SK-N-SH (cell line): Measurements from ENCODE around the gene OR9Q1.

Experiments used
- CHD2 ChIP-seq: fragments of 150-350 bp; IDR thresholded peaks from 2 replicates; pipeline ENCODE4 v1.6.1; 2018; ENCODE audit warnings: low read length; ENCODE audit not compliant: partially characterized antibody
- EZH2phosphoT487 ChIP-seq: fragments of 200-600 bp; sonication (generic); IDR thresholded peaks from 2 replicates; pipeline ENCODE4 v1.6.1; 2017; ENCODE audit warnings: low read depth, mixed run types, mild to moderate bottlenecking, antibody characterized with exemption, moderate library complexity, borderline replicate concordance
- JUND ChIP-seq: IDR thresholded peaks from 2 replicates; pipeline ENCODE4 v1.4.0; 2012
- POLR2AphosphoS5 ChIP-seq: IDR thresholded peaks from 2 replicates; pipeline ENCODE4 v1.6.1; 2012; ENCODE audit warnings: low read depth, low read length
- SMC3 ChIP-seq: IDR thresholded peaks from 2 replicates; pipeline ENCODE4 v1.6.1; 2012; ENCODE audit warnings: low read depth, low read length, improper control_type of control experiment
- TAF1 ChIP-seq: IDR thresholded peaks from 2 replicates; pipeline ENCODE4 v1.6.1; 2012; ENCODE audit warnings: low read depth, mild to moderate bottlenecking, low read length, moderate library complexity, borderline replicate concordance
- TF ChIP-seq, protein P1 (sequence below): fragments of 200-600 bp; sonication (generic); IDR thresholded peaks from 2 replicates; pipeline ENCODE4 v1.6.1; 2017; ENCODE audit warnings: antibody characterized with exemption, mild to moderate bottlenecking, moderate library complexity

- no peak for TF ChIP-seq EZH2phosphoT487
- TF ChIP-seq POLR2AphosphoS5 = no peak
- no peak for TF ChIP-seq JUND
- TF ChIP-seq, protein P1, sequence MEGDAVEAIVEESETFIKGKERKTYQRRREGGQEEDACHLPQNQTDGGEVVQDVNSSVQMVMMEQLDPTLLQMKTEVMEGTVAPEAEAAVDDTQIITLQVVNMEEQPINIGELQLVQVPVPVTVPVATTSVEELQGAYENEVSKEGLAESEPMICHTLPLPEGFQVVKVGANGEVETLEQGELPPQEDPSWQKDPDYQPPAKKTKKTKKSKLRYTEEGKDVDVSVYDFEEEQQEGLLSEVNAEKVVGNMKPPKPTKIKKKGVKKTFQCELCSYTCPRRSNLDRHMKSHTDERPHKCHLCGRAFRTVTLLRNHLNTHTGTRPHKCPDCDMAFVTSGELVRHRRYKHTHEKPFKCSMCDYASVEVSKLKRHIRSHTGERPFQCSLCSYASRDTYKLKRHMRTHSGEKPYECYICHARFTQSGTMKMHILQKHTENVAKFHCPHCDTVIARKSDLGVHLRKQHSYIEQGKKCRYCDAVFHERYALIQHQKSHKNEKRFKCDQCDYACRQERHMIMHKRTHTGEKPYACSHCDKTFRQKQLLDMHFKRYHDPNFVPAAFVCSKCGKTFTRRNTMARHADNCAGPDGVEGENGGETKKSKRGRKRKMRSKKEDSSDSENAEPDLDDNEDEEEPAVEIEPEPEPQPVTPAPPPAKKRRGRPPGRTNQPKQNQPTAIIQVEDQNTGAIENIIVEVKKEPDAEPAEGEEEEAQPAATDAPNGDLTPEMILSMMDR = no peak
- TF ChIP-seq TAF1 = no peak
- no peak for TF ChIP-seq CHD2
- no peak for TF ChIP-seq SMC3
Measured at GRCh38 chr11:58134151-58134550, 110.5 kb downstream of the OR9Q1 start.
